ENCODE results near the gene IL12B. TPM values are rescaled to one million over a fixed set of nuclear protein-coding genes. Genes with fewer than 3 reads are reported as not detected.
A peak's percentile ranks its signal among the peaks of the same experiment; 100 is the strongest.
"Not testable (repeated sequence)": the region's sequence is repeated elsewhere in the genome, so short reads cannot be mapped to it uniquely, and the experiment has no call there.

Gene IL12B
- polyA plus RNA-seq, 10 donors: 0.05 TPM; not detected in 9

DNA sequence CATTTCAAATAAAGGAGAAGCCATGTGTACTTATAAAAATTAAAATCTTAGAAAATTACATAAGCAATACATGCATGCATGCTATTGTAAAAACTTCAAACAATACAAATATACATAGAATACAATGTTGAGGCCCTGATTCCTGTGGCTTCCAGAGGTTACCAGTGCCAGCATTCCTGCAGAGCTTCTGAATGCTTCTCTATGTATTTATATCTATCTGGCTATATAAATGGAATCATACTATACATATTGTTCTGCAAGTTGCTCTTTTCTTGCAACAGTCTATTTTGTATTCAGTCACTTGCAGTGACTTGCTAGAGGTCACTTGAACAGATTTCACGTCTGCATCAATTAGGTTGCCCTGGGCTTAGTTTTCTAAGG lies 3.2 kb upstream of the IL12B start:
- DNase-seq: no peak

DNA sequence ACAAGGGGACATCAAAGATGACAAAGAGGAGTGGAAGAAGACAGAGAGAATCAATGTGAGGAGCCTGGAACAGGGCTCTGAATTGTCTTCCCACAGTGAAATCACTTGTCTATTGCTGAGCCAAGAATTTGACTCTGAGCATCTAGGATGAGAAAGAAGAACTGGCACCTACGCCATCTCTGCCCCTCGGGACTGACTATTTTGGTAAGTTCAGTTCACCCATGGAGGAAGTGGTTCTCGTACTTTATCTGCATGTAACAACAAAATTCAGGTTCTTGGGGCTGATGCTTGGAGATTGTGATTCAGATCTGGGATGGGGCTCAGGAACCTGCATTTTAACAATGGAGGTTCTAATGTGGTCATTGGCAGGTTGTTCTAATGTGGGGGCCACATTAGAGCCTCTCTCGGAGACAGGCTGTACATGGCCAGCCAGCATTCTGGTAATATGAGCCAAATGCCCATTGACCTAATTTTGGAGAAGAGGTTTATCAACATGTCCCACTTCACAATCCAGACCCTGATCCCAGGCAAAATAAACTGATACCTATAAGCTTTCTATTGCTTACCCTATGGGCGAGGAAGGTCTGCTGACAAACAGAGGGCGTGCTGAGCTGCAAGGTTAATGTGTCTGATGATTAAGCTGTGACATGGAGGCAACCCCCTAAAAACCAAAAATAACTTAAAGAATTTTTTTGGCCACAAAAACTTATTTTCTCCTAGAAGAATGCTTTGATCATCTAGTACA lies 2.7 kb upstream of the IL12B start:
- peak in 1 of 3 donors; percentile 13 for DNase-seq

DNA sequence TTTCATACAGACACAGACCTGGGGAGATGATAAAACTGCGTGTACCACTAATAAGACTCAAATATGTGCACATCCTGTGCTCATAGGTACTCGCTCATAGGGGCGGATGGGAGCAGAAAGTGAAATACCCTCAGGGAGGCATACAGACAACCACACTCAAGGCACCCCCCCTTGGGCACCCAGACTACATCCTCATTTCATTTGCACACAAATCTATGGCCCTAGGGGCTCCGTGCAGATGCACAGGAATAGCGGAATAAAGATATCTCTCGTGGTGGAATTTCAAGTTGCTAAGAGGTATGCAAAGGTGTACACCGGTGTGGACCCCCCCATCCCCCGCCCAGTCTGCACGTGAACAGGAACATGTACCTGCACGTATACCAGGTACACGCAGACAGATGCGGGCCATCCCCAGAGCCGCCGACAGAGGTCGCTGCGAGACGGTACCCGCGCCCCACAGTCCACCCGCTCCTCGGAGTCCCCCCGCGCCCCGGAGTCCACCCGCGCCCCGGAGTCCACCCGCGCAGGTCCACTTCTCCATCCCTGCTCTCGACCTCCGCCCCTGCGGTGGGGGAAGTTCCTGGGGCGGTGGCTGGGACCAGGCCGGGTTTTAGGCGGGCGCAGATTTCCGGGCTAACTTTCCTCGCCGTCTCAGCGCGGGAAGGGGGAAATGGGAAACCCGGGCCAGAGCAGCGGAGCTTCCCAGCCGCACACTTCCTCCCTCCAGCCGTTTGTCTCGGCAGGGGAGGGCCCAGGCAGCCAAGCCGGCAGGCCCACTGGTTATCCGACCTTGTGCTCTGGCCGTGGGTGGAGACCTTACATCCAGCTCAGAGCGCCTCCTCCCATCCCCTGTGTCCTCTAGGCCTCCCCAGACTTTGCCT lies 1.0 kb upstream of the IL12B start:
- DNase-seq: peak in 2 of 3 donors; percentile 39 to 81

- DNase-seq: no peak
Observed at GRCh38 chr5:159324986-159325385, 5.3 kb downstream of the IL12B start.

DNA sequence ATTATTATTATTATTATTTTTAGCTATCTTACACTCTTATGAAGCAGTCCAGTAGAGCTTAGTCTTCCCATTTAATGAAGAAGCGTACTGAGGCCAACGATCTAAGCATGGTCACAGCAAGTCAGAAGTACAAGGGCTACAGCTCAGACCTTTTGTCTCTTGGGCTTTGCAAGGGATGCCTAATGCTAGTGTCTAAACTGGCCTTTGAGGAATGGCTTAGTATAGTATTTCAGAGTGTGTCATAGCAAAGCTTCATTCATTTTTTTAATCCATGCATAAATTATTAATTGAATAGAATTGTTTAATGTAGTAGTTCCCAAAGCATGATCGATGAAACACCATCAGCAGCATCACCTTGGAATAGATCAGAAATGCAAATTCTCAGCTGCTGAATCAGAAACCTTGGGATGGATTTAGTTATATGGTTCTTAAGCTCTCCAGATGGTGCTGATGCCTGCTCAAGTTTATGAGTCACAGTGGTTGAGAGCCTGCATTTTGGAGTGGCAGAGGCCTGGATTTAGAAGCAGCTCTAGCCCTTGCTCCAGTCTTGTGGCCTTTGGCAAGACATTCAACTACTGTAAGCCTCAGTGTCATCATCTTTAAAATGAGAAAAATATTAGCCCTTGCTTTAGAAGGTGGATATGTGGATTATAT lies 6.1 kb downstream of the IL12B start:
- peak in 1 of 3 donors; percentile 69 for DNase-seq

DNA sequence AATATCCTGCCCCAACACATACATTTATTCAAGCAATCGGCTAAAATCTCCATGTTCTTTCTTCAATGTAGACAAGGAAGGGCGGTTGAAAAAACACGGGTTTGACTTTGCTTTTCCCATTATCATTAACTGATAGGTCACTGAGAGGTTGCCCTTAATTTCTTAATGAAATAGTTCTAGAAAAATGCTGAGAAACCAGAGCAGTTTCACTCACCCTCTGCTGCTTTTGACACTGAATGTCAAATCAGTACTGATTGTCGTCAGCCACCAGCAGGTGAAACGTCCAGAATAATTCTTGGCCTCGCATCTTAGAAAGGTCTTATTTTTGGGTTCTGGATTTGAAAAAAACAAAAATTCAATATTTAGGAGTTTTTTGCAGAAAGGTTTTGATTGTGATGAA lies 8.1 kb downstream of the IL12B start:
- DNase-seq: no peak

DNA sequence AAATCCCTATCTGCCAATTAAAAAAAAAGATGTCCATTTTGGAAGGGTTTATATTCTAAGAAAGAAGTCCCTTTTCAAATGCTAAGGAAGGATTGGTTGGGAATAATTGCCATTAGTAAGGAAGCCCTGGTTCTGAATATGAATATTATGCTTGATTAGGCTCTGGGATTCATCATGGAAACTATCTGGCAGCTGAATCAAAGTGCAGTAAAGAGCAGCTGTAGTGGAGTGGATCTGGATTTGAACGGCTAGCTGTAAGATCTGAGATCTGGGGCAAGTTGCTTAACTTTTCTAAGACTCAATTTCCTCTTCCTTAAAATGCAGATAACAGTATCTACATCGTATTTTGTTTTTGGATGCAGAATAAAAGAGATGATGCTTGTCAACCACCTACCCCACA lies 10.5 kb downstream of the IL12B start:
- no peak for DNase-seq

DNA sequence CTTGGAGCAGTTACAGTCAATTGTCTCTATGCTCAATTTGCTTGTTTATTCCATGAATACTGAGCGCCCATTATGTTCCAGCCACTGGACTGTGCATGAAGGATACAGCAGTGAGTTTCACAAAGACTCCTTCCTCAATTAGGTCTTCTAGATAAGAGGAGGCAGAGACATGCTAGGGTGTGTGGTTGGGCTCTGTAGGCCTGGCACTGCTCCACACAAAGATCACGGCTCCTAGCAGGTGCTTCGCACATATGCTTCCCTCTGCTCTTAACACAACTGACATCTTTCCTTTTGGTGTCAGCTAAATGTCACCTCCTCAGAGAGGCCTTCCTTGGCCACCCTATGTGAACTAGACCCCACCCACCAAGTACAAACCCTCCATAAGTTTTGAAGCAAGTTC lies 10.9 kb downstream of the IL12B start:
- DNase-seq: no peak

- DNase-seq: no peak
Observed at GRCh38 chr5:159318448-159318847, 11.8 kb downstream of the IL12B start.

- no peak for DNase-seq
Observed at GRCh38 chr5:159317849-159318248, 12.4 kb downstream of the IL12B start.

DNA sequence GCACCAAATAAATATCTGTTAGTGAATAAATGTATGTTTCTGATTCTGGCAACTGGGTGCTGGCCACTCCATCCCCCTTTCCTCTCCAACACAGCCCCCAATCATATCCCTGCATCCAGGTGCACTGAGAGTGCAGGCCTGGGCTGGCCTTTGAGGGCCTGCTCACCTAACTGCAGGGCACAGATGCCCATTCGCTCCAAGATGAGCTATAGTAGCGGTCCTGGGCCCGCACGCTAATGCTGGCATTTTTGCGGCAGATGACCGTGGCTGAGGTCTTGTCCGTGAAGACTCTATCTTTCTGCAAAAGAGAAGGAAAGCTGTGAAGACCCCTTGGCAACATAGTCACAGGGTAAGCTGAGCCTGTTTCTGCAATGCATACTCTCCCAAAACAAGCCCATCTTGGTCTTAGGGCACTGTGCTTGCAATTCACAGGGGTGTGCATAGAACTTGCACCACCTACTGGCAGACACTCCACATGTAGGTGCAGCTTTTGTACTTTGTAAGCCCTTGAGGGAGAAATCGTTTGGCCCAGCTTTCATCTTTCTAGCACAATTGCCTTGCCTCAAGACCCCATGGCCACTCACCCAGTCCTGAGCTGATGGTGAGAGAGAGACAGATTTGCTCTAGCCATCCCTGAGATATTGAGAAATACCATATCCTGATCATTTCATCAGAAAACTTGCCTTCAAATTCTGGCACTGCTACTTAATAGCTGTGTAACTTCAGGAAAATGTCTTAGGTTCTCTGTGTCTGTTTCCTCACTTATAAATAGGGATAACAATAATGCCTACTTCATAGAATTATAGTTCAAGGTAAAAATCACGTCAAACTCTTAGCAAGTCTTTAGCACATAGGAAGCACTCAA lies 13.5 kb downstream of the IL12B start:
- DNase-seq: peak in 1 of 3 donors; percentile 37

DNA sequence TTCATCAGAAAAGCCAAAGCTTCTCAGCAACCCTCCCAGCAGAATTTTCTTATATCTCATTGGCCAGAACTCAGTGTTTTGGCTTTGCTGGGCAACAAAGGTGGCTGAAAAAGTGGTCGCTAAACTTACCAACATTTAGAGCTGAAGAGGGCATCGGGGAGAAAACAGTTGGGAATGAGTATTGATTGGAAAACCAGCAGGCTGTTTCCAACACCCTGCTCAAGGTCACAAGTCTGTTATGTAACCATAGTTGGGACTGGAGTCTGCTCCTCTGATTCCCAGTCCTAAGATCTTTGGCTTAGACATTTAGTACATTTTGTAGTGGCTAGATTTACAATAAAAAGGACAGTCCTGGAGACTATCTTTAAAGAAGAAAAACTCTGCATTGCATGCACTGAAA lies 17.1 kb downstream of the IL12B start:
- no peak for DNase-seq

- no peak for DNase-seq
Observed at GRCh38 chr5:159311063-159311462, 19.2 kb downstream of the IL12B start.

- peak in 1 of 3 donors; percentile 27 for DNase-seq
Observed at GRCh38 chr5:159310511-159310910, 19.8 kb downstream of the IL12B start.

- DNase-seq: no peak
Observed at GRCh38 chr5:159309689-159310433, 20.4 kb downstream of the IL12B start.

DNA sequence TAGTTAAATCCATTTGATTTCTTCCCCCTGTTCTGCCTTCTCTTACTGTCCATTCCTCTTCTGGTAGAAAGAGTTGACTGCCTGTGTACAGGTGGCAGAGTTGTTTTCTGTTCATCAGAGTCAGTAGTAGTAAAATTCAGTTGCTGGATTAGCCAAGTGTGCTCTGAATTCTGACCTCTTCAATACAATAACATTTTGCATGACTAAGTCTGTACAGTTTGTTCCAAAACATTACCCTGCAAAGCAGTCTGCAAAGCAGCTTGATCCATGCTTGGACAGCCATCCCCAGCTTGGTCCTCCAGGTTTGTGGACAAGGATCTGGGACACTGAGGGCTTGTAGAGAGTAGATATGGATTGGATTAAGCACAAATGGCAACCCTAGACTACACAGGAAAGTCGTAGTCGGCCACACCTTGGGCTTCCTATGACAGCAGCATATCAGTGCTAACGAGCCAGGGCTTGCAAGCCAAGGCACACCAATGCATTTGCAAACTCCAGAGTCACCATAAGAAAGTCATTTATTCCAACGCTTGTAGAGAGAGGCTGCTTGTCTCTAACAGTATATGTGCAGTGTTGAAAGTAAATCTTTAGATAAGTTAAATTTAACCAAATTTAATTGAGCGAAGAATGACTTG lies 25.2 kb downstream of the IL12B start:
- no peak for DNase-seq

- no peak for DNase-seq
Observed at GRCh38 chr5:159303286-159303685, 27.0 kb downstream of the IL12B start.

GRCh38 chr5:159301929-159302860 lies 28.1 kb downstream of the IL12B start:
- not testable (repeated sequence) for DNase-seq

DNA sequence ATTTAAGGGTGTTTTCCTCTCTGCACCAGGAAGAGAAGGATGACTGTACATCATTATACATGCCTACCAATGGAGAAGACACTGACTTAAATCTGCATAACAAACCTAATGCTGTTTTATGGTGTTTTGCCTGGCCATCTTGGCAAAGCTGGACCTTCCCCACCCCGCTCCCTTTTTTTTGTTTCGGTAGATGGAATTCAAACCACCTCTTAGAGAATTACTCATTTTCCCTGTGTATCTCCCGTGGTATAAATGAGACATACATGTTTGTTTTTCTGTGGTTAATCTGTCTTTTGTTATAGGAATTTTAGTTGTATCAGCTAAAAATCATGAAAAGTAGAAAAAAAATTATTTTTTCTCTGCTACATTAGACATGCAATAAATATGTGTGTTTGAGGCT lies 28.8 kb downstream of the IL12B start:
- no peak for DNase-seq

All from muscle of back (tissue), 11 donors.